Suprapubic skin (tissue), 3 donors: ENCODE data around the gene CHIT1.

Experiments
- CTCF ChIP-seq, 2 donors: fragments of 200-600 bp in 1 of 2; fragments of 450-650 bp in 1 of 2; sonication (generic) in 1 of 2; IDR thresholded peaks; one replicate each; pipeline ENCODE4 v1.5.1; 2016 to 2019; ENCODE audit warnings: antibody characterized with exemption in 2 of 2, mild to moderate bottlenecking in 1 of 2, moderate library complexity in 1 of 2
- POLR2A ChIP-seq, 2 donors: fragments of 450-650 bp; IDR thresholded peaks; one replicate each; pipeline ENCODE4 v1.6.1; 2017; ENCODE audit warnings: antibody characterized with exemption in 2 of 2, mild to moderate bottlenecking in 2 of 2, moderate library complexity in 2 of 2

GRCh38 chr1:203184467-203184866 lies 45.0 kb downstream of the CHIT1 start:
- TF ChIP-seq CTCF (IDR thresholded peaks at IDR 0.05) (no peak), POLR2A (IDR thresholded peaks at IDR 0.05) (no peak)
